GM04504 (cell line): ENCODE measurements around the gene USH1C.

Experiments
- DNase-seq: peaks from one replicate; pipeline ENCODE4 v3.0.0-alpha.2; 2012; ENCODE audit warnings: low read depth

USH1C gene

DNA sequence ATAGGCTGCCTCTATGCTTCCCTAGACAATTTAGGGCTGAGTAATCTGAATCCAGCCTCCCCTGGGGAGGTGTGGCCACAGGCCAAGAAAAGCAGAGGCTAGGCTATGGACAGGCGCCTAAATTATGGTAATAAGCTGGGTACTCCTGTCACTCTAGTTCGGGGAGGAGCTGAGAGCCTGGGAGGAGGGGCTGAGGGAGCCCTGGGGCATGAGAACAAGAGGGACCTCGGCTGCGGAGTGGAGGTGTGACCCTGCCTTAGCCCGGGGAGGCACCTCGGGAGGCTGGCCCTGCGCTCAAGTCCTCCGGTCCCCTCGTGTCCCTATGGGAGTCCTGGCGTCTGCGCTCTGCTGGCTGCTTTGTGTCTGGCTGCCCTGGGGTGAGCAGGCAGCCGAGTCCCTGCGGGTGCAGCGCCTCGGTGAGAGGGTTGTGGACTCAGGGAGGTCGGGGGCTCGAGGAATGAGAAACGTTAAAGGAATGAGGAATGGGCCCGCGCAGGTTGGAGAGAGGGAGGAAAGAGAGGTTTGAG lies 2.9 kb upstream of the USH1C start, which contains the start of gene OTOG:
Gene OTOG, plus strand, starts transcription at position 209 of the 527 bp plus-strand sequence. Its CDS starts 114 bp downstream, at position 323.
- no peak for DNase-seq

- DNase-seq, result no peak
These were observed 2.0 kb upstream of the USH1C start for GRCh38 chr11:17546240-17546639.

- no peak for DNase-seq
These were observed 539 bp downstream of the USH1C start for GRCh38 chr11:17543574-17544180.

DNA sequence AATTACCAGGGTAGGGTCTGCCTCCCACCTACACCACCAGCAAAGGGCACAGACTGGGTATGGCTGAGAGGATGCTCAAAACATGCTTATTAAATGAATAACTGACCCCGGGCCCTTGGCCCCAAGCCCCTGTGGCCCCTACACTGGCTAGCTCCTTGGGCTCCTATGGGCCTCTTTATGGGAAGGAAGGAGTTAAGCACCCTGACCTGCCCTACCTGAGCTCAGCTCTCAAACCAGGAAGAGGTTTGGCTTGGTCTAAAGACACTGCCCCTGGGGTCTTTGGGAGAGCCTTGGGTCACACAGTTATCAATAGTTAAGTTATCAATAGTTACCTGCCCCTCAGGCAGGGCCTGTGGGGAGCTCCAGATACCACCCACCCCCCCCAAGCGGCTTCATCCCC lies 1.2 kb downstream of the USH1C start:
- no peak for DNase-seq

DNA sequence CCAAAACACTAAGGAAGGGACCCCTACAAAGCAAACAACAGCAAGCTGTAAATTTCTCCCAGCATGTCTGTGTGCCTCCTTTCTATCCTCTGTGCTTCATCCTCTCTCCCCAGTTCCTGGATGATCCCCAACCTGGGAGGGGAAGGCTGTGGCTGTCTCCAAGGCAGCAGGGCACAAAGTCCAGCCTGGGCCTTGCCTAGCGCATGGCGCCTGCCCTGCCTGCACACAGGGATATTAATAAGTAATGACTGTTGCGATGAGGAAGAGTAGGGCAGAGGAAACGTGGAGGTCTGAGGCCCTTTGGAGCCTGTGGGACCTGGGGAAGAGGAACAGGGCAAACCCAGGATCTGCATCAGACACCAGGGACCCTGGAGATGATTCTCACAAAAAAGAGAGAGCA lies 2.0 kb downstream of the USH1C start:
- no peak for DNase-seq

DNA sequence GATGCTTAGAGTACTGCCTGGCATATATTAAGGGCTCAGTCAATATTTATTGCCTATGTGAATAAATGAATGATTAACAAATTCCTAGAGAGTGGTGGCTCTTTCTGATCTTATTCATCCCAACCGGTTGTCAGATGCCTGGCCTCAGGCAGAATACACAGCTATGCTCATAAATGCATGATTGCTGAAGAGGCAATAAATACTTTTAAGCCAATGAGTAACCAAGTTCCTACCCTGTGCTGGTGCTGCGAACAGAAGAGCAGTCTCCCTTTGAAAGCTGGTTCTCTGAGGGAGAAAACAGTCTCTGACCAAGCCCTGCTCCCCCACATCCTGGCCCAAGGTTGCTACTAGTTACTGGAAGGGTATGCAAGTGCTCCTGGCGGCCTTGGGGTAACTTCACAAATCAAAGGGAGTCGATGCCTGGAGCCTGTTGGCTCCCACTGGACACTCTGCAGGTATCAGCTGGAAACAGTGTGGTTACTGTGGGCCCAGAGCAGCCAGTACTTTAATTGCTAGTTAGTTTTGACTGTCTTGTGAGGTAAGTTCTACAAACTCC lies 2.8 kb downstream of the USH1C start:
- DNase-seq, result no peak

GRCh38 chr11:17540807-17541206 lies 3.4 kb downstream of the USH1C start:
- no peak for DNase-seq

- no peak for DNase-seq
These were observed 5.5 kb downstream of the USH1C start for GRCh38 chr11:17538731-17539130.

GRCh38 chr11:17538054-17538453 lies 6.2 kb downstream of the USH1C start:
- DNase-seq, result no peak

- DNase-seq, result no peak
These were observed 7.0 kb downstream of the USH1C start for GRCh38 chr11:17537261-17537660.

DNA sequence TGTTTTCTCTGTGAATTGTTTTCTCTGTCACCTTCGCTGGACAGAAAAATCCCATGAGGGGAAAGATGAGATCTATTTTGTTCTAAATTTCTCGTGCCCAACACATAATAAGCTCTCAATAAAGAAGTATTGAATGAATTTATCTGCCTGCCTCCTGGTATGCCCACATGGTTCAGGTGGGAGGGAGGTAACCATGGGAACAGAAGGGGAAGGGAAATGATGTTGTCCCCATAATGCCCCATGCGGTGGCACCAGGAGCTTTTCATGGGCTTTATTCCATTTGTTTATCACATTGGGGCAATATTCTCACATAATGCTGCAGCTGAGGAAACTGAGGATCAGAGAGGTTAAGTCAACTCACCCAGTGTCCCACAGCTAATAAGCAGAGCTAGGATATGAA lies 8.7 kb downstream of the USH1C start:
- DNase-seq, result no peak

- no peak for DNase-seq
These were observed 10.3 kb downstream of the USH1C start for GRCh38 chr11:17533778-17534415.

GRCh38 chr11:17533341-17533740 lies 10.9 kb downstream of the USH1C start:
- no peak for DNase-seq

DNA sequence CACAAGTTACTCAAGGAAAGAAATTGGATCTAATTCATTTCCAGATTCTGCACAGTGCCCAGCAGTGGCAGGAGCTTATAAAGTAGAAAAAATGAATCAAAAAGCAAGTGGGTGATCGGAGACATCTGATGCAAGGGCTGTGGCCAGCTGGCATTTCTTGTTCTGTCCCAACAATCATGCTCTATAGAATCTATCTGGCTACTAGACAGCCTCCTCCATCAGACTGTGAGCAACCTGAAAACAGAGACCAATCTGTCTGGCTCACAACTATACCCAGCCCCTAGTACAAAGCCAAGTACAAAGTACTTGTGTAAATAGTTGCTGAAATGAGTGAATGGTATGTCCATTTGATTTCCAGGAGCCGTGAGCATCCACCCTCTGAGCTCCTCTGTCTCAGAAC lies 11.4 kb downstream of the USH1C start:
- no peak for DNase-seq

GRCh38 chr11:17531636-17532113 lies 12.5 kb downstream of the USH1C start:
- no peak for DNase-seq

GRCh38 chr11:17531071-17531600 lies 13.1 kb downstream of the USH1C start:
- DNase-seq, result no peak

DNA sequence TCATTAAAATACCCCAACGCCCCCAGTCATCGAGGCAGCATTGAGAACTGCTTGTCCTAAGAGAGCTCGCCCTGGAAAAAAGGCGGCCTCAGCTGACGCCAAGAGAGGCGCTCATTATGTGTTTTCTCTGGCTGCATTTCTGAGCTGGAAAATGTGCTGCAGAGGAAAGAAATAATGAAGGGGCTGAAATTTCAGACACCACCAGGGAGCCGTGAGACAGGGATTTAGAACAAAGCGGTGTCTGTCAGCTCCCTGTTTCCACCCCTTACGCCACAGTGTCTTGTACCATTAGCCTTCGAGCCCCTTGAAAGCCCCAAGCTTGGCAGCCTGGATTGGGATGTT lies 14.4 kb downstream of the USH1C start:
- DNase-seq, result no peak

DNA sequence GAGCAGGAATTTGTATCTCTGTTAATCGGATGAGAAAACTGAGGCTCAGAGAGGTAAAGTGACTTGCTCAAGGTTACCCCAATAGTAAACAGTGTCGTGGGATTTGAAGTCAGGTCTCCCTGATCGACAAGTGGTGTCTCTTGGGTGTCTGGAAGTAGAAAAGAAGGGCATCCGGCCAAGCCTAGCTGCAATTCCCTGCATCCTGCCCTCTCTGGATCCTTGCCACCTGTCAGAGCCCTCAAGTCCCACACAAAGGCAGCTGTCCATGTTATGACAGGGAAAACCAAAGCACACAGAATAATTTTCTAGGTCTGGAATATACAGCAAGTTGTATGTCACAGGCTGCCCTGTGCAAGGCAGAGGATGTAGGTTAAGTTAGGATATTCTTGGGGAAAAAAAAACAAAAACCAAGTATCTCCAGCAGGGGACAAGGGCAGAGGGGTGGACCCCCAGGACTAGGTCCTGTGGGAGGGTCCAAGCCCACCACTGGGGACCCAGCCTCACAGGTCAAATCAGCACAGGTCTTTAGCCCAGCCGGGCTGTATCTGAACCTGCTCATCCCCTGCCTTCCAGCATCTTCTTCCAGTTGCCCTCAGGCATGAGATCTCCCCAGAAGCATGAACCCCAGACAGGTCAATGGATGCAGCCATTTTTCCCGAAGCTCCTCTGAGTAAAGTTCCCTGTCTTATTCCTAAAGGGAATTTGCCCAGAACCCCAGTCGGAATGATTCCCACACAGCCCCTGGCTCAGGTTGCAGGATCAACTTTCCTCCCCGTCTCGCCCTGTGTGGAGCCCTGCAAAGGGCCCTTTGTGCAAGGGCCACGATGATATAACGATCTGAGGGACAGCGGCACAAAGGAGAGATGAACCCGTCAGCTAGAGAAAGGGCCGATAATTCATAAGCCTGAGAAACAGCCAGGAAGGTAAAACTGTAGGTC lies 15.0 kb downstream of the USH1C start:
- DNase-seq, result no peak

- DNase-seq, result no peak
These were observed 16.0 kb downstream of the USH1C start for GRCh38 chr11:17528181-17528691.

- no peak for DNase-seq
These were observed 16.6 kb downstream of the USH1C start for GRCh38 chr11:17527628-17527995.

- DNase-seq, result no peak
These were observed 17.1 kb downstream of the USH1C start for GRCh38 chr11:17526931-17527627.
